PFSK-1 (cell line): Measurements from ENCODE around the gene MEMO1.

Experiments used
- FOXP2 ChIP-seq: optimal IDR thresholded peaks from 2 replicates; pipeline ENCODE3; 2011; ENCODE audit warnings: borderline replicate concordance, control low read depth, inconsistent platforms; ENCODE audit not compliant: insufficient read depth; ENCODE audit errors: extremely low read length, extremely low read depth
- POLR2AphosphoS5 ChIP-seq: IDR thresholded peaks from 2 replicates; pipeline ENCODE4 v1.6.1; 2012; ENCODE audit warnings: low read depth, mild to moderate bottlenecking, control low read depth, low read length, moderate library complexity
- TAF1 ChIP-seq: IDR thresholded peaks from 2 replicates; pipeline ENCODE4 v1.6.1; 2012; ENCODE audit warnings: low read length, control low read depth, borderline replicate concordance; ENCODE audit not compliant: insufficient read depth
- TF ChIP-seq, protein P1 (sequence below), 2 experiments: IDR thresholded peaks; 2 replicates each; pipeline versions ENCODE4 v1.6.1 to v1.8.0; 2011 to 2012; ENCODE audit warnings: low read depth in 2 of 2, low read length in 2 of 2, control low read depth in 1 of 2, inconsistent platforms in 1 of 2, mild to moderate bottlenecking in 1 of 2, moderate library complexity in 1 of 2; ENCODE audit not compliant: insufficient read depth in 1 of 2

GRCh38 chr2:31935370-31935769, 75.4 kb downstream of the MEMO1 start:
- TF ChIP-seq POLR2AphosphoS5 (no peak), TAF1 (no peak), FOXP2 (no peak)
- TF ChIP-seq, protein P1, sequence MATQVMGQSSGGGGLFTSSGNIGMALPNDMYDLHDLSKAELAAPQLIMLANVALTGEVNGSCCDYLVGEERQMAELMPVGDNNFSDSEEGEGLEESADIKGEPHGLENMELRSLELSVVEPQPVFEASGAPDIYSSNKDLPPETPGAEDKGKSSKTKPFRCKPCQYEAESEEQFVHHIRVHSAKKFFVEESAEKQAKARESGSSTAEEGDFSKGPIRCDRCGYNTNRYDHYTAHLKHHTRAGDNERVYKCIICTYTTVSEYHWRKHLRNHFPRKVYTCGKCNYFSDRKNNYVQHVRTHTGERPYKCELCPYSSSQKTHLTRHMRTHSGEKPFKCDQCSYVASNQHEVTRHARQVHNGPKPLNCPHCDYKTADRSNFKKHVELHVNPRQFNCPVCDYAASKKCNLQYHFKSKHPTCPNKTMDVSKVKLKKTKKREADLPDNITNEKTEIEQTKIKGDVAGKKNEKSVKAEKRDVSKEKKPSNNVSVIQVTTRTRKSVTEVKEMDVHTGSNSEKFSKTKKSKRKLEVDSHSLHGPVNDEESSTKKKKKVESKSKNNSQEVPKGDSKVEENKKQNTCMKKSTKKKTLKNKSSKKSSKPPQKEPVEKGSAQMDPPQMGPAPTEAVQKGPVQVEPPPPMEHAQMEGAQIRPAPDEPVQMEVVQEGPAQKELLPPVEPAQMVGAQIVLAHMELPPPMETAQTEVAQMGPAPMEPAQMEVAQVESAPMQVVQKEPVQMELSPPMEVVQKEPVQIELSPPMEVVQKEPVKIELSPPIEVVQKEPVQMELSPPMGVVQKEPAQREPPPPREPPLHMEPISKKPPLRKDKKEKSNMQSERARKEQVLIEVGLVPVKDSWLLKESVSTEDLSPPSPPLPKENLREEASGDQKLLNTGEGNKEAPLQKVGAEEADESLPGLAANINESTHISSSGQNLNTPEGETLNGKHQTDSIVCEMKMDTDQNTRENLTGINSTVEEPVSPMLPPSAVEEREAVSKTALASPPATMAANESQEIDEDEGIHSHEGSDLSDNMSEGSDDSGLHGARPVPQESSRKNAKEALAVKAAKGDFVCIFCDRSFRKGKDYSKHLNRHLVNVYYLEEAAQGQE (IDR thresholded peaks at IDR 0.05; ENCODE audit: insufficient read depth in 1 of 2, low read depth in 2 of 2, low read length in 2 of 2) = no peak
